NCI-H510A treated with DMSO at 0.1 percent for 48 hours (cell line): ENCODE measurements around the gene AASDH.

Experiments
- DNase-seq: peaks from one replicate; lab custom pipeline; 2025; lab: John Stamatoyannopoulos, UW

Gene AASDH, protein sequence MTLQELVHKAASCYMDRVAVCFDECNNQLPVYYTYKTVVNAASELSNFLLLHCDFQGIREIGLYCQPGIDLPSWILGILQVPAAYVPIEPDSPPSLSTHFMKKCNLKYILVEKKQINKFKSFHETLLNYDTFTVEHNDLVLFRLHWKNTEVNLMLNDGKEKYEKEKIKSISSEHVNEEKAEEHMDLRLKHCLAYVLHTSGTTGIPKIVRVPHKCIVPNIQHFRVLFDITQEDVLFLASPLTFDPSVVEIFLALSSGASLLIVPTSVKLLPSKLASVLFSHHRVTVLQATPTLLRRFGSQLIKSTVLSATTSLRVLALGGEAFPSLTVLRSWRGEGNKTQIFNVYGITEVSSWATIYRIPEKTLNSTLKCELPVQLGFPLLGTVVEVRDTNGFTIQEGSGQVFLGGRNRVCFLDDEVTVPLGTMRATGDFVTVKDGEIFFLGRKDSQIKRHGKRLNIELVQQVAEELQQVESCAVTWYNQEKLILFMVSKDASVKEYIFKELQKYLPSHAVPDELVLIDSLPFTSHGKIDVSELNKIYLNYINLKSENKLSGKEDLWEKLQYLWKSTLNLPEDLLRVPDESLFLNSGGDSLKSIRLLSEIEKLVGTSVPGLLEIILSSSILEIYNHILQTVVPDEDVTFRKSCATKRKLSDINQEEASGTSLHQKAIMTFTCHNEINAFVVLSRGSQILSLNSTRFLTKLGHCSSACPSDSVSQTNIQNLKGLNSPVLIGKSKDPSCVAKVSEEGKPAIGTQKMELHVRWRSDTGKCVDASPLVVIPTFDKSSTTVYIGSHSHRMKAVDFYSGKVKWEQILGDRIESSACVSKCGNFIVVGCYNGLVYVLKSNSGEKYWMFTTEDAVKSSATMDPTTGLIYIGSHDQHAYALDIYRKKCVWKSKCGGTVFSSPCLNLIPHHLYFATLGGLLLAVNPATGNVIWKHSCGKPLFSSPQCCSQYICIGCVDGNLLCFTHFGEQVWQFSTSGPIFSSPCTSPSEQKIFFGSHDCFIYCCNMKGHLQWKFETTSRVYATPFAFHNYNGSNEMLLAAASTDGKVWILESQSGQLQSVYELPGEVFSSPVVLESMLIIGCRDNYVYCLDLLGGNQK

DNA sequence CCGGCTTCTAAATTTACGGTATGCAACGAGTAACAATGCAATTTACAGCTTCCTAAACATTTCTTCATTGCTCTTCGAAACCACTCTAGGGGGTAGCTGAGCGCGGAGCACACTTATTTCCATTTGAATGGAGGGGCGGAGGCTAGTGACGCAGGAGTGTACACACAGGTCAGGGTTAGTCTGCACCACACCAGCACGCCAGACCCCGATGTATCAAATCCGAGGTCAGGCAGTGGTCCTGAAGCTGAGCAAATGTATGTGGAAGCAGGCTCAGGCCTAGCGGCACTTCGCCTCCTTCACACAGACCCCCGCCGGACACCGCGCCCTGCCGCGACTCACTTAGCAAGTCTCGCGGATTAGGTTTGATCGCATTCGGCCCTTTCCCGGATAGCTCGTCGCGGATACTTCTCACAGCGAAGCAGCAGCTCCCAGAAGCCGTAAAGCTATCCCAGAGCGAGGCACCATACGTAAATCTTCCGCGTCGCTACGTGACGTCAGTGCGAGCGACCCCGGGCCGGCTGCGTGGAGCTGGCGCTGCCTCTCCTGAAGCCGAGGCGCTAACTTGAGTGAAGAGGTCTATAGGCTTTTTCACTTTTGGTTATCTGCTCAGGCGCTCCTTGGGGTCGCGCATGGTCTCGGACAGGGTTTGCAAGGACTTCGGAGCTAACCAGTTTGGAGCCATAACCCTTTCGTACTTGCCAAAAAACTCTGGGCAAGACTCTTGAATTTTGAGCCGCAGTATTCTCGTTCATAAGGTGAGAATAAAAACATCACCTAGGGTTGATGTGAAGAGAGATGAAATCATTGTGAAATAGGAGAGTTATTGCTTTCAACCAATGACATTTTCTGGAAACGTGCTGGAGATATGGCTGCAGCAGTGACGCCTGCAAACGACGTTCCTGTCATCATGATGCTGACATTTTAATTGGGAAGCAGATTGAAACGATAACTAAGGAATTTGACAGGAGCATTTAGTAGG, at the start of gene AASDH:
Gene AASDH, minus strand, starts transcription at position 469 of the 979 bp plus-strand sequence. CDS start 3,192 bp downstream, outside the sequence.
- peak; percentile 98 for DNase-seq

DNA sequence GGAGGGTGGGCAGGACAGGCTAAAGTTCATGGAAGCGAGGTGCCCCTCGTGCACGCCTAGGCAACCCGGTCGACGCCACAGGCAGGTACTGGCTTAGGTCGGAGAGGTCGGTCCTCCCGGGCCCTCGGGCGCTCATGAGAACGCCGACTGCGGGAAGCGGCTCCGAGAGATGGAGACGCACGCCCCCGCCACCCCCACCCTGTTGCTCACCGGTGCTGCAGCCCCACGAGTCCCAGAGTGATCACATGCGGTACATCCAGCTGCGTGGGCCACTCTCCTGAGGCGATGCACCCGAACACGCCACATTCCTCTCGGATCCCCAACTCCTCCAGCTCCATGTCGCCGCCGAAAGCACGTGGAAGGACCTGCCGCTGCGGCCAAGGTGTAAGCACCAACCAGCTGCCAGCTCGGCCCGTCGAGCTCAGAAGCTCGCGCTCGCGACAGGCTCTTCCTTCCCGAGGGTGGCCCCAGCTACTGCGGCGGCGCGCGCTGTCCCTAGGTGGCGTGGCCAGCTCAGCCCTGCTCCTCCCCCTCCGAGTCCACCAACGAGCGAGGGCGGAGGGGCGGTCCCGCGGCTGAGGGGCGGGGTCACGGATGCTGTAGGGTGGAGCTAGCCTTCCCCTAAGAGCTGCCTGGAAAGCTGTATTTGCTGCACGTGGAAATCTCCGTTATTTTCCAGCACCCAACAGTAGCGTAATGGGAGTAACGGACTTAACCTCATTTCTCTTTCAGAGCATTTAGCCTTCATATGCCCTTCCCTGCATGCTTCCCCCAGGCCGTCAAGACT, 48.0 kb upstream of the AASDH start, which contains the start of gene PPAT:
Gene PPAT, minus strand, starts transcription at position 476 of the 787 bp plus-strand sequence. Its CDS starts 138 bp downstream, at position 338.
- peak; percentile 98 for DNase-seq

DNA sequence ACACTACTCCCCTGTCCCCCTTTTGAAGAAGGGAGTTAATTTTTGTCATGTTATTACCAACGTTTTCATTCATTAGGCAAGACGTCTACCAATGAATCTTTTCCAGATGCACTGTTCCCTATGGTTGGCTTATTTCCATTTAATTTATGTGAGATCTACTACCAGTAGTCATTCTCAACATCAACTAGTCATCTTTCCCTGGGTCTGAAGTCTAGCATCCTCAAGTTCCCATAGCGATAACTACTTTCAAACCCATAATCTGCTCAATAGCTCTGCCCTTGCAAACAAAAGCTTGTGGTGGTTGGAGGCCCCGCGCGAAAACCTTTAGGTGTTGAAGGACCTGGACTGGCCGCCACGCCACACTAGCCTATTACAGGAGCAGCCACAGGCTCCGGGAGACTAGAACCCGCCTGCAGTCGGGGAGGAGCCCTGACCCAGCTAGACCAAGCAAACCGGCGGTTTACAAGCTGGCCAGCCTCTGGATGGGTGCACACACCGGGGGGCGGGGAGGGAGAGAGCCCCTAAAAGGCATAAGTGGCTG, 47.4 kb upstream of the AASDH start:
- DNase-seq = peak; percentile 89

DNA sequence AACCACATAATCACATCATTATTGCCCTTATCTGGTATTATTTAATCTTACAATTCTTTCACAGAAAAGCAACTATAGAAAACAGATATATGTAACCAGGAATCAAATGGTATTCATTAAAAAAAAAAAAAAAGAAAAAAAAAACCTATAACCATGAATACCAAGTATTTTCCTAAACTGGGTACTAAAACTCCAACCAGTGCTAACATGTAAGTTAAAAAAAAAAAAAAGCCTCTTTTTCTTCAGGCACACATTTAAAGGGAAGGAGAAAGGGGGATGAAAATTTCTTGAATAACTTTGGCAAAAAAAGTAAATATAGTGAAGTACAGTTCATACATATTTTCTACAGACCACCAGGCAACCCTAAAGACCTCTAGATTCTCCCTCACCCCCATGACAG, 46.0 kb upstream of the AASDH start:
- no peak for DNase-seq

DNA sequence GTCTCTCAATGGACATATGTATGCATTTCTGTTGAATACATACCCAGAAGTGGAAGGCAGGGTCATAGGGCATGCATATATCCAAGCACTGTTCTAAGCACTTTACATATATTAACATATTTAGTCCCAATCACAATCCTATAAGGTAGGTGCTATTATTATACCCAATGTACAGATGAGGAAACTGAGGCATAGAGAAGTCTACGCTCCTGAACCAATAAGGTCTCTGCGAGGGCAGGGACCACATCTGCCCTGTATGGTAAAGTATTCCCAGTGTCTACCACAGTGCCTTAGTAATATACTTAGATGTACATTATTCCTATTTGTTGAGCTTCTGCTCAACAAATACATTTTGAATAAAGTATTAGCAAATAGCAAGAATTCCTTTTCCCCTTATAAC, 42.9 kb upstream of the AASDH start:
- DNase-seq = no peak

DNA sequence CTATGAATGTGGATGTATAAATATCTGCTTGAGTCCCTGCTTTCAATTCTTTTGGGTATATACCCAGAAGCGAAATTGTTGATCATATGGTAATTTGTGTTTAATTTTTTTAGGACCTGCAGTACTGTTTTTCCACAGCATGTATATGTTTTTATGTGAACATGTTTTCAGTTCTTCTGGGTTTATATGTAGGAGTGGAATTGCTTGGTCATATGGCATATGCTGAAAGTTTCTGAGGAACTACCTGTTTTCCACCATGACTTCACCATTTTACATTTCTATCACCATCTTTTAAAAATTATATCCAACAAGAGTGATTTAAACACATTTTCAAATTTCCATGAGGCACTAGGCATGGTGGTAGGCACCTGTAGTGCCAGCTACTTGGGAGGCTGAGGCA, 39.9 kb upstream of the AASDH start:
- DNase-seq = no peak

DNA sequence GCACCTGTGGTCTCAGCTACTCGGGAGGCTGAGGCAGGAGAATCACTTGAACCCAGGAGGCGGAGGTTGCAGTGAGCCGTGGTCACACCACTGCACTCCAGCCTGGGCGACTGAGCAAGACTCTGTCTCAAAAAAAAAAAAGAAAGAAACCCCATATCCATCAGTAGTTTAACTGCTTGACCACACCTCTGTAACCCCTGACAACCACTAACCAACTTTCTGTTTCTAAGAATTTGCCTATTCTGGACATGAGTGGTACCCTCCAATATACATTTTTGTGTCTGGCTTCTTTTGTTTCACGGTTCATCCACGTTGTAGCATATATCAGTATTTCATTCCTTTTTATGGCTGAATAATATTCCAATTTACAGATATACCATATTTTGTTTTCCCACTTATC, 39.0 kb upstream of the AASDH start:
- DNase-seq = no peak

DNA sequence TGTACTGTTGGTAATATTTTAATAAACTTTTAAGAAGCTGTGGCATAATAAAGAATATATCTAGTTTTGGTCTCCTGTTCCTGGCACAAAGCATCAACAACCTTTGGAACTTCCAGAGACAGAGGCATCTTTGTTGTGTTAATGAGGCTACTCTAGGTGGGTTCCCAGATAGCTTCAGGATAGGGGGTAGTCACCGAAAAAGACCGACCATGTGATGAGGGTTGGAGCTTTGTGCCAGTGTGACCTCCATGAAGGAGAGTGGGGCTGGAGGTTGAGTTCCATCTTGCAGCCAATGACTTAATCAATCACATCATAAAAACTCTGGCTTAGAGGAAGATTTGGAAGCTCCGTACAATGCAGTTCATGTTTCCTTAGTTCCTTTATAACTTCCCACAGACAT, 38.2 kb upstream of the AASDH start:
- no peak for DNase-seq

DNA sequence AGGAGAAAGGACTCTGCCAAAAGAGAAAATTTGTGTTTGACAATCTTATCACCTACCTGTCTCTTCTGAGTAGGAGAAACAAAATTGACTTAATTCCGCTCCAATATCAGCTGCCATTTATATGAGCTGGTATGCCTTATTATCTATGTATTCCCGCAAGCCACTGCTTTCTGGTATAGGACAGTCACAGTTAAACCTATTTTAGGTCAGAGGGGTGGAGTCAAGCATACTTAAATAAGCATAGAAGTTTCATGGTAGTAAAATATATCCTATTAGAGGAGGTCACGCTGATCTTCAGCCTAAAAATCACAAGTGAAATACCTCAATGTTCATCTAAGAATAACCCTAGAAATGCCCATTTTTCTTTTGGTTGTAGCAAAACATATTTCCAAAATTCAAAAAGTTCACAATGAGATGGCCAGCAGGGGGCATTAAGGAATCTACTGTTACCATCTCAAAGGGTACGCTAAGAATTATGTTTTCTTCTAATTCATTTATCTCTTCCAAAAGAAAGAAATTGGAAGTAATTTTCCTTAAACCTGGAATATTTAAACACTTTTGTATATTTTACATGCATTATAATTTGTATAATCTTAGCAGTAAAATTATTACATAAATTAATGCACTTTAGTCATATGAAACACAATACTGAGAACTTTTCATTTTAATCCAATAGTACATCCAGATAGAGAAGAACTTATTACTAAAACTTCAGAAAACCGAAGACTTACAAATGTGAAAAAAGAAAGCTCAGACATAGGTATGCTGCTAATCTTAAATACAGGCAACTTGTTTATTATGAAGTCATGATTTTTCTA, 37.6 kb upstream of the AASDH start:
- peak; percentile 25 for DNase-seq

DNA sequence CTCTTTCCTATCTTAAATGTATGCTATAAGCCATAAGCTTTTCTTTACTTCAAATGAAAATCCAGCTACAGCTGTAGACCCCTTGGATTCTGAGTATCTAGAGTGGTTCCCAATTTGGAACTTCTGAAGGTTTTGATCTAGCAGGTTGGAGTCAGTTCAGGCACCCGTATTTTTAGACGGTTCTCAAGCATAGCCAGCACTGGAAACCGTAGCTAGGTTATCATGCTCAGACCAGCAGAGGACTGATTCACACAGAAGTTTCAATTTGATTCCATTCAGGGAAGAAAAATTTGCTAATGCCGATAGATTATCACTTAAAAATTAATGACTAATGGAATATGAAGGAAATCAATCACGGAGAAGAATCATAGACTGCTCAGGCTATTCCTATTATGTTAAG, 36.9 kb upstream of the AASDH start:
- no peak for DNase-seq

DNA sequence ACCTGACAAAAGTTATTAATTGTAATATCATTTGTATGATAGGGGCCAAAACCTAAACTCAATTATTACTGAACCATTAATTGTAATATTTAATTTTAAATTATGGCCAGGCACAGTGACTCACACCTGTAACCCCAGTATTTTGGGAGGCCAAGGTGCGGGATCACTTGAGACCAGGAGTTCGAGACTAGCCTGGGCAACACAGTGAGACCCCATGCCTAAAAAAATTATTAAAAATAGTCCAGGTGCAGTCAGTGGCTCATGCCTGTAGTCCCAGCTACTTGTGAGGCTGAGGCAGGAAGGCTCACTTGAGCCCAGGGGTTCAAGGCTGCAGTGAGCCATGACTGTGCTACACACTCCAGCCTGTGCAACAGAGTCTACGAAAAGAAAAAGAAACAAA, 30.1 kb upstream of the AASDH start:
- DNase-seq = no peak

DNA sequence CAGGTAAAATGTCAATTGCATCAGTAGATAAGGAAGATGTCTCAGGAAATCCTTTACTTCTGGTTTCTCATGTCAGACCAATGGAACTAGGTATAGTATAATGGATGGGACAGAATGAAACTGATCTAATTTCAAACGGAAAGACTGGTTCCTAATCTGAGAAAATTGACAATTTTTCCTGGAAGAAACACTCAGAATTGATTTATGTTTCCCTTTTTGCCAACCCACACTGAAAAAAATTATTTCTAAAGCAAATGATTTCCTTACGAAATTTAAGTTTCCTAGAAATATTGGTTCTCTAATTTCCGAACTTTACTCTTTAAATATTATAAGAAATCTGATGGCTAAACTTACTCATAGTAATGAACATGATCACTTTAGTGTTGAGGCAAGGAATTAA, 29.1 kb upstream of the AASDH start:
- DNase-seq = no peak

DNA sequence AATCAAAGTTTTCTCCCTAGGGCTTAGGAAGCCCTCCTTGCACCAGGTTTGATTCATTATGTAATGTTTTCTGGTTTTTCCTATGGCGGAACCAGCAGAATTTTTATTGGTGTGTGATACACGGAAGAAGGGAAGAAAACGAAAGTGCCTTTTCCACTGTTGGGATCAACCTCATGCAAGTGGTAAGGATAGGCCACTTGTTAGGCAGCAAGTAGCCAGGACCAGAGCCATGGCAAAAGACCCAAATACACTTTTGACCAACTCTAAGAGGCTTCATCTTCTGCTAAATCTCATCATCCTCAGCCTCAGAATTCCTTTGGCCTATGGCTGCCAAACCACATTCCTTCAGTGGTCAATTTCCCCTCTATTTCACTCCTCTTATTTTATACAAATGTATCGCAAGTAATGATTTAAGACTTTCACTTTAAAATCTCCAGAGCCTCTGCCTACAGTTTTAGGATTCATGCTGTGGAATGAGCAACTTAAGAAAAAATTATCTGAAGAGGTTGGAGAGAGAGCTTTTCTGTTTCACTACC, 26.9 kb upstream of the AASDH start:
- DNase-seq = no peak

DNA sequence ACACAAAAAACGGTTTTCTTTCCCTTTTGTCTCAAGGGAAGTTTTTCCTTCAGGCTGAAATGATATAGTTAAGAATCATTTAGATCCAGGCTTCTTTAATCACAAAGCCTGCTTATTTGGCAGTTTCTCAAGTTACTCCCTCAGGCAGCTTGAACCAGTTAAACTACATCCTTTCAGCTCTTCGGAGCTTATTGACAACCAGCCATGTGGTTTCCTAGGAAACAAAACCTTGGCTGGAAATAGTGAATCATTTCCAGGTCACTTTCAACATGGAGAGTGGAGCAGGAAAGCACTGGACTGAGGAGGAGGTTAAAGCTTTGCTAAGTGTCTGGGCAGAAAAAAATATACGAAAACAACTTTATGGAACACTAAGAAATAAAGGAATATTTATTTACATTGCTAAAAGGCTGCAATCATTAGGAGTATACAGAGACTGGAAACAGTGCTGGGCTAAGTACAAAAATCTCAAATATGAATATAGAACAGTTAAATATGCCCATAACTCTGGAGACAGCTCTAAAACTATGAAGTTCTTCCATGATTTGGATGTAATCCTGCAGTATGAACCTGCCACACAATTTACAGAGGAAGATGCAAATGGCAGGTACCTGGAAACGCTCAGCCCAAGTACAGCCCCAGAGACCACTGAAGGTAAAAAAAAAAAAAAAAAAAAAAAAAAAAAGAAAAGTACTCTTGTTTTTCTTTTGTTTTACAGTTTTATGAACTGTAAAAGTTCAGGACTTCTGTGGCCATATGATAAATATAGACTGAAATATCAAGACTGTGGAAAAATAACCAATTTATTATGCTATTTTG, 23.2 kb upstream of the AASDH start:
- DNase-seq = peak; percentile 81

DNA sequence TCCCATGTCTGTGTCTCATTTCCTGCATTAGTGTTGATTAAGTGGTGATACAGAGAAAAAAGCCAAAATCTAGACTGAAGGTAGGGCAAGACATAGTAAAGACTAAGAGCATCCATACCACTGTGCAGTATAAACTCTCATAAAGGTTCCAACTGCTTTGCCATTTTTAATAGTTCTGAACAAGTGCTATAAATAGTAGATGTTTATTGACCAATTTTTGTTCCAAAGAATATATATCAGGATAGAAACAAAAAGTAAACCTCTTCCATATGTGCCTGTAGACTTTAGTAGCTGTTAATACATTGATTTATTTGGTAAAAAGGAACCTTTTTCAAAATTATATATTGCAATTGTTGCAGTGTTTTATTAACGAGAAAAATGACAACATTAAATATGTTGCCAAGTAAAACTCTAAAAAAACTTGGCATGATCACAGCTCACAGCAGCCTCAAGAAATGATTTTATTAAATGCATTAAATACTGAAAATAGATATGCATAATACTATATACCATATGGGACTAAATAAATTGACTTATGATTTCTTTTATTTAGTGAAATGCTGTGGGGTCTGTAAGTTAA, 22.3 kb upstream of the AASDH start:
- DNase-seq = no peak

DNA sequence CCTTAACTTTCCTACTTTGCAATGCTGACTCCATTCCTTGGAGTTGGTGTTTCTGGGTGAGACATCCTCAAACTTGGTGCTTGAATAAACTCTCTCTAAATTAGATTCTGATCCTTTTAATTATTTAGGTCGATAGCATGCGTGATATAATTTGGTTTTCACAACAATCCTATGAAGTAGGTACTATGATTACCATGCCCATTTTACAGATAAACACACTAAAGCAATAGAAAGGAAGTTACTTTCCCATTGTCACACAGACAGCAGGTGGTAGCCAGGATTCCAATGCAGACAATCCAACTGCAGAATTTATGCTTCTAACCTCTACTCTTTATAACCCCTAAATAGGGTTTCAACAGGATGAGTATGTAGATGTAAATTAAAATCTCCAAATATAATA, 21.7 kb upstream of the AASDH start:
- DNase-seq = no peak

DNA sequence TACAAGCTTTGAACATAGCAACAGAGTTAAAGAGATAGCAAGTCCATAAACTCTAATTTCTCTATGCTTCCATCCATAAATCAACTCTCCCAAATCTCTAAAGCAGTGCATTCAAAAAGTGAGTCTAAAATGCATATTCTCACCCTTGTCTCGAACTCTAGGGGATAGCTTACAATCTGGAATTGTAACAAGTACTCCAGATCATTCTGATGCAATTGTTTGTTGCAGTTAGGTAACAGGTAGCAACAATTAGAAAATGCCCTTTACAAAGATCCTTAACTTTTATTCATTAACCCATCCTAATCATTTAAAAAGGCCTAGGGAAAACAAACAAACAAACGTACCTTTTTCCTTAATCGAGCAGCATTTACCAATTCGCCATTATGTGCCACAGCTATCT, 18.9 kb upstream of the AASDH start:
- DNase-seq = no peak

DNA sequence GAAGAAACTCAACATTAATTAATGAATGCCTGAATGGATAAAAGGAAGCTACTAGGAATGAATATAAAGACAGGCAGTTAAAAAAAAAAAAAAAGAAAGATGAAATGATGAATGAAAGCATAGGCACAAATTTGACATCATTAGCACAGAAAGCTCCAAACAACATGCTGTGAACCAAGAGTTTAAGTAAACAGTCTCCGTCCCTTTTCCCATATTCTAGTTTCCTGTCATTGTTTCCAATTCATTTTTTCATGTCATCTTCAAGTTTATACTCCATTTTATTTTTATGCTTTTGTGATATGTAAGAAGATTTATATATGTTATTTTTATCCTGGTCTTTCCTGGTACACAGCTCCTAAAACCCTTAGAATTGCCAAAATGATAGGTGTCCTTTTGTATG, 17.7 kb upstream of the AASDH start:
- DNase-seq = no peak
